ENCODE data around the gene TBX2.
A peak's percentile ranks its signal among the peaks of the same experiment; 100 is the strongest.

TBX2 gene

GRCh38 chr17:61399131-61400065 lies at the start of gene TBX2:
Gene TBX2 (plus strand): TSS chr17:61399843. CDS start chr17:61400177, 334 bp downstream.
- no peaks in the 10 kb centered on the region for H3K79me2 ChIP-seq (ENCODE audit: insufficient read depth, low read length)
- peak within 1 kb of the TSS; percentile 47 for H3K4me3 ChIP-seq (ENCODE audit: low read depth, low read length, poor library complexity, severe bottlenecking)
- H3F3A ChIP-seq (ENCODE audit: insufficient read depth, low read length): no peaks in the 10 kb centered on the region
- TF ChIP-seq CTCF (IDR thresholded peaks at IDR 0.05; ENCODE audit: low read length) (no peak), EZH2 (IDR thresholded peaks at IDR 0.05; ENCODE audit: borderline replicate concordance, low read length) (no peak)
- H3K27me3 ChIP-seq (ENCODE audit: insufficient read depth, low read length): peaks cover 7% of the 10 kb centered on the region; the same call in 1 of the 2 replicates
- peak within 1 kb of the TSS; percentile 40 for H3K4me2 ChIP-seq (ENCODE audit: low read length)
- H4K20me1 ChIP-seq (ENCODE audit: insufficient read depth, low read length): no peaks in the 10 kb centered on the region
- H3K9me2 ChIP-seq (ENCODE audit: low read depth, low read length): no peaks in the 10 kb centered on the region
- H3K9me3 ChIP-seq (ENCODE audit: low read length): no peaks in the 10 kb centered on the region
- no peaks in the 10 kb centered on the region for H3K36me3 ChIP-seq (ENCODE audit: insufficient read depth, low read length)
- H3K9ac ChIP-seq (ENCODE audit: low read length): no peak within 1 kb of the TSS
- no peak within 1 kb of the TSS for H3K27ac ChIP-seq (ENCODE audit: low read depth, low read length, poor library complexity, severe bottlenecking)
- H3K4me1 ChIP-seq (ENCODE audit: insufficient read depth, low read length, severe bottlenecking): peaks cover 8% of the 10 kb centered on the region
- no peak within 1 kb of the TSS for H2AFZ ChIP-seq (ENCODE audit: low read length)

GRCh38 chr17:61351745-61352407 lies 47.8 kb upstream of the TBX2 start:
- Histone ChIP-seq H3K4me3 (ENCODE audit: low read depth, low read length, poor library complexity, severe bottlenecking) (no peak overlapping the region), H3K9me2 (ENCODE audit: low read depth, low read length) (no peaks in the 10 kb centered on the region), H3F3A (ENCODE audit: insufficient read depth, low read length) (no peaks in the 10 kb centered on the region), H3K9me3 (ENCODE audit: low read length) (no peaks in the 10 kb centered on the region), H3K4me2 (ENCODE audit: low read length) (no peak overlapping the region), H3K4me1 (ENCODE audit: insufficient read depth, low read length, severe bottlenecking) (no peaks in the 10 kb centered on the region), H3K27ac (ENCODE audit: low read depth, low read length, poor library complexity, severe bottlenecking) (no peak overlapping the region), H3K9ac (ENCODE audit: low read length) (no peak overlapping the region), H2AFZ (ENCODE audit: low read length) (no peak overlapping the region), H3K36me3 (ENCODE audit: insufficient read depth, low read length) (no peaks in the 10 kb centered on the region), H3K79me2 (ENCODE audit: insufficient read depth, low read length) (no peaks in the 10 kb centered on the region), H3K27me3 (ENCODE audit: insufficient read depth, low read length) (no peaks in the 10 kb centered on the region), H4K20me1 (ENCODE audit: insufficient read depth, low read length) (no peaks in the 10 kb centered on the region)
- no peak for TF ChIP-seq CTCF (IDR thresholded peaks at IDR 0.05; ENCODE audit: low read length)
- TF ChIP-seq EZH2 (IDR thresholded peaks at IDR 0.05; ENCODE audit: borderline replicate concordance, low read length): no peak

- Histone ChIP-seq H3K27me3 (ENCODE audit: insufficient read depth, low read length) (no peaks in the 10 kb centered on the region), H4K20me1 (ENCODE audit: insufficient read depth, low read length) (no peaks in the 10 kb centered on the region), H3K4me1 (ENCODE audit: insufficient read depth, low read length, severe bottlenecking) (no peaks in the 10 kb centered on the region), H3K4me2 (ENCODE audit: low read length) (no peak overlapping the region), H3K9me3 (ENCODE audit: low read length) (no peaks in the 10 kb centered on the region), H3K79me2 (ENCODE audit: insufficient read depth, low read length) (no peaks in the 10 kb centered on the region), H2AFZ (ENCODE audit: low read length) (no peak overlapping the region), H3K4me3 (ENCODE audit: low read depth, low read length, poor library complexity, severe bottlenecking) (no peak overlapping the region), H3F3A (ENCODE audit: insufficient read depth, low read length) (no peaks in the 10 kb centered on the region), H3K9me2 (ENCODE audit: low read depth, low read length) (no peaks in the 10 kb centered on the region), H3K36me3 (ENCODE audit: insufficient read depth, low read length) (no peaks in the 10 kb centered on the region), H3K27ac (ENCODE audit: low read depth, low read length, poor library complexity, severe bottlenecking) (no peak overlapping the region), H3K9ac (ENCODE audit: low read length) (no peak overlapping the region)
- TF ChIP-seq EZH2 (IDR thresholded peaks at IDR 0.05; ENCODE audit: borderline replicate concordance, low read length) (no peak), CTCF (IDR thresholded peaks at IDR 0.05; ENCODE audit: low read length) (no peak)
Observed at GRCh38 chr17:61352408-61352770, 47.3 kb upstream of the TBX2 start.

Data from OCI-LY1 (cell line).